H1 (cell line): ENCODE measurements around the gene TCEA2. TPM values are rescaled to one million over a fixed set of nuclear protein-coding genes. Genes with fewer than 3 reads are reported as not detected.

Experiments used
- CTCF ChIA-PET: fragments of 300-600 bp; sonication (Branson Sonifier 250); formaldehyde crosslinking; loops from one replicate; lab custom pipeline; 2021; ENCODE audit not compliant: partially characterized antibody; lab: Charles Lee
- POLR2A ChIA-PET: fragments of 300-600 bp; sonication (Branson Sonifier 250); formaldehyde crosslinking; loops from one replicate; lab custom pipeline; 2021; ENCODE audit warnings: inconsistent platforms; ENCODE audit not compliant: partially characterized antibody; lab: Charles Lee
- DNase-seq, 2 experiments: peaks; one replicate each; pipeline versions ENCODE4 v3.0.0 to v3.0.0-alpha.2; 2010 to 2022; ENCODE audit warnings: low spot score in 2 of 2, low read depth in 1 of 2, mixed read lengths in 1 of 2
- FAIRE-seq: peaks from 2 replicates; lab custom pipeline; 2011; peaks lifted over from hg19 to GRCh38; lab: Jason Lieb, UNC
- H2AFZ ChIP-seq: 2 replicates; pipeline ENCODE4 v1.8.1; 2012; ENCODE audit warnings: low read length, inconsistent platforms
- H2AK5ac ChIP-seq: 2 replicates; pipeline ENCODE4 v1.6.1; 2013; ENCODE audit warnings: low read depth, low read length
- H2BK120ac ChIP-seq: replicated peaks from 2 replicates; pipeline ENCODE3; 2013; ENCODE audit warnings: low read depth, low read length, inconsistent platforms
- H2BK12ac ChIP-seq: 2 replicates; pipeline ENCODE4 v1.6.1; 2013; ENCODE audit warnings: low read depth, low read length
- H2BK15ac ChIP-seq: 2 replicates; pipeline ENCODE4 v1.6.1; 2013; ENCODE audit warnings: low read length
- H2BK20ac ChIP-seq: 2 replicates; pipeline ENCODE4 v1.6.1; 2013; ENCODE audit warnings: low read length
- H2BK5ac ChIP-seq: 2 replicates; pipeline ENCODE4 v1.6.1; 2013; ENCODE audit warnings: low read depth, low read length
- H3K14ac ChIP-seq: 2 replicates; pipeline ENCODE4 v1.6.1; 2013; ENCODE audit warnings: inconsistent platforms; ENCODE audit not compliant: insufficient read length
- H3K18ac ChIP-seq: 2 replicates; pipeline ENCODE4 v1.6.1; 2013; ENCODE audit warnings: low read length; ENCODE audit errors: extremely low read depth
- H3K23ac ChIP-seq: 2 replicates; pipeline ENCODE4 v1.6.1; 2013; ENCODE audit warnings: inconsistent platforms; ENCODE audit not compliant: insufficient read length
- H3K23me2 ChIP-seq: 2 replicates; pipeline ENCODE4 v1.6.1; 2013; ENCODE audit warnings: low read depth, low read length
- H3K27ac ChIP-seq: 2 replicates; pipeline ENCODE4 v1.6.1; 2011; ENCODE audit warnings: low read depth, low read length, inconsistent platforms
- H3K27me3 ChIP-seq, 4 experiments: replicated peaks in 1 of 4; 1 replicate in 1 of 4; 2 replicates in 3 of 4; pipeline versions ENCODE4 v1.6.1 to v1.8.1; 2011 to 2013; ENCODE audit warnings: low read length in 3 of 4, mild to moderate bottlenecking in 3 of 4, inconsistent platforms in 2 of 4, mixed read lengths in 2 of 4, moderate library complexity in 1 of 4; ENCODE audit not compliant: control insufficient read depth in 3 of 4, insufficient read depth in 3 of 4; ENCODE audit errors: extremely low read depth in 1 of 4
- H3K36me3 ChIP-seq, 4 experiments: 2 replicates each; pipeline versions ENCODE4 v1.6.1 to v1.8.1; 2011 to 2013; ENCODE audit warnings: mild to moderate bottlenecking in 4 of 4, low read length in 3 of 4, moderate library complexity in 2 of 4, control low read depth in 1 of 4, inconsistent platforms in 1 of 4; ENCODE audit not compliant: insufficient read depth in 4 of 4, control insufficient read depth in 2 of 4
- H3K4ac ChIP-seq: replicated peaks from 2 replicates; pipeline ENCODE3; 2013; ENCODE audit warnings: low read length, low read depth, mixed read lengths, inconsistent platforms; ENCODE audit not compliant: insufficient read length
- H3K4me1 ChIP-seq, 4 experiments: replicated peaks in 1 of 4; 1 replicate in 1 of 4; 2 replicates in 3 of 4; pipeline versions ENCODE4 v1.6.1 to v1.8.1; 2011 to 2013; ENCODE audit warnings: low read length in 3 of 4, inconsistent platforms in 2 of 4, mixed read lengths in 1 of 4; ENCODE audit not compliant: insufficient read depth in 4 of 4, control insufficient read depth in 3 of 4
- H3K4me2 ChIP-seq, 2 experiments: 2 replicates each; pipeline versions ENCODE4 v1.6.1 to v1.8.1; 2011 to 2013; ENCODE audit warnings: low read depth in 2 of 2, low read length in 2 of 2, control low read depth in 1 of 2, inconsistent platforms in 1 of 2, mild to moderate bottlenecking in 1 of 2; ENCODE audit not compliant: insufficient read depth in 1 of 2
- H3K4me3 ChIP-seq, 4 experiments: fragments of 200-600, 300-600 bp in 1 of 4; sonication (generic), shearing (Covaris generic), sonication (Bioruptor Twin) in 1 of 4; 2 replicates each; pipeline versions ENCODE4 v1.5.1 to v1.8.1; 2011 to 2016; ENCODE audit warnings: low read length in 4 of 4, low read depth in 3 of 4, control low read depth in 2 of 4, inconsistent platforms in 2 of 4, mild to moderate bottlenecking in 2 of 4, mixed read lengths in 1 of 4, moderate library complexity in 1 of 4; ENCODE audit not compliant: insufficient read depth in 2 of 4; ENCODE audit errors: extremely low read depth in 1 of 4
- H3K56ac ChIP-seq: replicated peaks from 2 replicates; pipeline ENCODE3; 2013; ENCODE audit warnings: low read depth, mild to moderate bottlenecking, mixed read lengths, low read length, inconsistent platforms; ENCODE audit not compliant: insufficient read length
- H3K79me1 ChIP-seq: 2 replicates; pipeline ENCODE4 v1.6.1; 2013; ENCODE audit warnings: low read depth, low read length, control low read depth
- H3K79me2 ChIP-seq, 2 experiments: 2 replicates each; pipeline versions ENCODE4 v1.6.1 to v1.8.1; 2012 to 2013; ENCODE audit warnings: low read length in 2 of 2, mild to moderate bottlenecking in 2 of 2, inconsistent platforms in 1 of 2; ENCODE audit not compliant: insufficient read depth in 2 of 2, control insufficient read depth in 1 of 2
- H3K9ac ChIP-seq, 4 experiments: replicated peaks in 1 of 4; 1 replicate in 1 of 4; 2 replicates in 3 of 4; pipeline versions ENCODE4 v1.6.1 to v1.8.1; 2011 to 2013; ENCODE audit warnings: low read depth in 3 of 4, low read length in 3 of 4, control low read depth in 2 of 4, mild to moderate bottlenecking in 2 of 4, moderate library complexity in 2 of 4, inconsistent platforms in 1 of 4; ENCODE audit errors: extremely low read depth in 1 of 4
- H3K9me3 ChIP-seq, 2 experiments: 2 replicates each; pipeline versions ENCODE4 v1.6.1 to v1.8.1; 2012 to 2013; ENCODE audit warnings: mild to moderate bottlenecking in 2 of 2, moderate library complexity in 2 of 2, control low read depth in 1 of 2, inconsistent platforms in 1 of 2, low read depth in 1 of 2, low read length in 1 of 2, mixed read lengths in 1 of 2; ENCODE audit not compliant: insufficient read depth in 2 of 2
- H4K20me1 ChIP-seq, 2 experiments: replicated peaks in 1 of 2; 2 replicates each; pipeline versions ENCODE3 to v1.8.1; 2011 to 2013; ENCODE audit warnings: inconsistent platforms in 2 of 2, low read length in 2 of 2, mild to moderate bottlenecking in 1 of 2; ENCODE audit not compliant: insufficient read depth in 2 of 2, control insufficient read depth in 1 of 2
- H4K5ac ChIP-seq: 2 replicates; pipeline ENCODE4 v1.6.1; 2013; ENCODE audit warnings: low read length, low read depth, mixed read lengths, inconsistent platforms; ENCODE audit not compliant: insufficient read length
- H4K8ac ChIP-seq: 2 replicates; pipeline ENCODE4 v1.8.0; 2013; ENCODE audit warnings: mild to moderate bottlenecking, moderate library complexity, low read length, inconsistent platforms; ENCODE audit not compliant: insufficient read depth; ENCODE audit errors: extremely low read depth
- H4K91ac ChIP-seq: replicated peaks from 2 replicates; pipeline ENCODE3; 2013; ENCODE audit warnings: low read length, mixed read lengths, inconsistent platforms; ENCODE audit not compliant: insufficient read length
- SIRT6 ChIP-seq: IDR thresholded peaks from one replicate; pipeline ENCODE4 v1.7.1; 2012; ENCODE audit warnings: low read length, inconsistent platforms
- WGBS, 2 experiments: shearing (Covaris generic) in 1 of 2; methylation state at CpG; one replicate each; pipeline versions ENCODE4 v1.1.6 to v1.1.7; 2013 to 2015; ENCODE audit warnings: low lambda C conversion rate in 2 of 2, mixed read lengths in 2 of 2, inconsistent platforms in 1 of 2, low coverage in 1 of 2, missing lambda C conversion rate in 1 of 2; ENCODE audit not compliant: insufficient replicate concordance in 2 of 2, insufficient coverage in 1 of 2, insufficient read length in 1 of 2; ENCODE audit errors: extremely low coverage in 1 of 2, missing lambda C conversion rate in 1 of 2; 5-methylcytosine and 5-hydroxymethylcytosine counted together
- polyA plus RNA-seq, 7 experiments: library from polyadenylated mRNA; depleted of rRNA in 3 of 7; stranded (reverse) in 5 of 7; unstranded in 2 of 7; fragments of >200 nt in 5 of 7; fragments of 200-250 nt in 2 of 7; gene quantifications; 1 replicate in 5 of 7; 2 replicates in 1 of 7; 4 replicates in 1 of 7; pipeline versions ENCODE4 v1.2.1 to v1.2.3, GENCODE V29; 2011 to 2013; ENCODE audit warnings: missing spikeins in 2 of 7, mixed read lengths in 2 of 7
- total RNA-seq: library from RNA; stranded (reverse); fragmentation: NEBNext Ultra II Directional; extraction: Animal tissue kit (Norgen Biotek cat#: 25700); gene quantifications from 2 replicates; pipeline ENCODE4 v1.2.1, GENCODE V29; 2021

TCEA2 gene
- total and polyA plus RNA-seq, 2 of the 8 experiments (the other 6 are each of a cell fraction or from before 2014, with no cell fraction given), result 41.4 to 42.3 TPM

DNA sequence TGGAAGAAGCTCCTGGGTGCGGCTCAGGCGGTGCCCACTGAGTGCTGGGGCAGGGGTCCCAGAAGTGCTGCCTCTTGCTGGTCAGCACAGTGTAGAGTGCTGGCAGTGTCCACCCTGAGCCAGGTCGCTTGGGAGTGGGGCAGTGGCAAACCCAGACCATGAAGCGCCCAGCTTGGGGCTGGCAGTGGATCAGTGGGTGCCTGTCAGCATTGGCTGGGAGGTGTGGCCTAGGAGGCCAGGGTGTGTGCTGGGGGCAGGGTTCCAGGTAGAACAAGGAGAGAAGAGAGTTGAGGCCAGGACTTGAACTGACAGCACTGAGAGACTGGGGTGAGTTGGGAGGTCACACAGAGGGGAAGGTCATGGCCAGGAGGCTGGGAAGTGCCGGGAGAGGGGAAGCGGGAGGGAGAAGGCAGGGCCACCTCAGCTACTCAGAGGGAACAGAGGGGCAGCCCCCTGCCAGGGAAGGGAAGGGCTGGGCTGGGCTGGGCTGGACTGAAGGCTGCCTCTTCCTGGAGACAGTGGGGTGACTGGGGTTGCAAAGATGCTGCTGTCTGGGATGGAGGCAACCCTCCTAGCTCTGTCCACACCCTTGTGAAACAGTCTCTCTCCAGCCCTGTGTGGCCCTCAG, 4.1 kb downstream of the TCEA2 start:
- Histone ChIP-seq H3K27me3 (no peaks in the 10 kb centered on the region), H3K27ac (no peak overlapping the region), H3K4me2 (no peak overlapping the region), H3K9me3 (no peaks in the 10 kb centered on the region), H4K5ac (no peak overlapping the region), H4K20me1 (peaks cover 2 to 10% of the 10 kb centered on the region in 2 experiments), H3K4ac (no peak overlapping the region), H3K14ac (no peak overlapping the region), H2BK12ac (no peak overlapping the region), H3K36me3 (0 out of 8 replicates have a peak, but pooled peaks cover 0 to 2% (median 0%) of the 10 kb centered on the region in 4 experiments), H3K56ac (no peak overlapping the region), H3K18ac (no peak overlapping the region), H2AK5ac (peak overlapping the region; percentile 65; the same call in 1 of the 2 replicates), H3K4me1 (peaks cover 3 to 20% (median 9%) of the 10 kb centered on the region in 4 experiments), H2BK20ac (no peak overlapping the region), H3K79me2 (no peaks in the 10 kb centered on the region), H3K79me1 (0 out of 2 replicates have a peak, but pooled peaks cover 3% of the 10 kb centered on the region), H3K23ac (no peak overlapping the region), H2BK5ac (peak overlapping the region; percentile 52), H4K91ac (no peak overlapping the region), H2BK120ac (no peak overlapping the region), H3K23me2 (peaks cover 2% of the 10 kb centered on the region; the same call in 1 of the 2 replicates), H4K8ac (no peak overlapping the region; the same call in 1 of the 2 replicates), H3K4me3 (no peak overlapping the region)
- ChIA-PET CTCF (interaction anchor here (0.8 to 2.5 kb wide), 6 partner anchors 10 to 73 kb away, joined by 3 to 17 read pairs (median 4); partner anchors contain the start of genes LKAAEAR1, OPRL1 and RGS19), POLR2A (interaction anchor here (1.0 to 4.5 kb wide), 3 partner anchors 11 to 53 kb away, joined by 3 to 27 read pairs (median 4); partner anchors contain the start of genes OPRL1 and RGS19)
- WGBS, 2 experiments, result 76% methylated on average over 6 of the region's 6 CpGs; no CpG with 5 or more reads in 1 of the 2 experiments
- no peak for FAIRE-seq
- DNase-seq, result no peak
- no peak for TF ChIP-seq SIRT6
- TF ChIP-seq, all 59 proteins: peak for 0
- no peak overlapping the region for H3K9ac ChIP-seq
- 0 out of 2 replicates have a peak overlapping the region, but pooled peaks have one; percentile 88 for H2BK15ac ChIP-seq
- H2AFZ ChIP-seq, result no peak overlapping the region
